A172 (cell line): ENCODE measurements around the gene RASD1. TPM values are rescaled to one million over a fixed set of nuclear protein-coding genes. Genes with fewer than 3 reads are reported as not detected.
A peak's percentile ranks its signal among the peaks of the same experiment; 100 is the strongest.
"Not testable (repeated sequence)": the region's sequence is repeated elsewhere in the genome, so short reads cannot be mapped to it uniquely, and the experiment has no call there.

Experiments used
- DNase-seq: peaks from one replicate; pipeline ENCODE4 v3.0.0-alpha.2; 2015; ENCODE audit warnings: low spot score
- total RNA-seq: library from RNA; depleted of rRNA; stranded (reverse); fragments of >200 nt; shearing (Covaris generic); gene quantifications from 2 replicates; pipeline ENCODE4 v1.2.3, GENCODE V29; 2014

Gene RASD1
- total RNA-seq, 1 experiment from 2014 or later = not detected

DNA sequence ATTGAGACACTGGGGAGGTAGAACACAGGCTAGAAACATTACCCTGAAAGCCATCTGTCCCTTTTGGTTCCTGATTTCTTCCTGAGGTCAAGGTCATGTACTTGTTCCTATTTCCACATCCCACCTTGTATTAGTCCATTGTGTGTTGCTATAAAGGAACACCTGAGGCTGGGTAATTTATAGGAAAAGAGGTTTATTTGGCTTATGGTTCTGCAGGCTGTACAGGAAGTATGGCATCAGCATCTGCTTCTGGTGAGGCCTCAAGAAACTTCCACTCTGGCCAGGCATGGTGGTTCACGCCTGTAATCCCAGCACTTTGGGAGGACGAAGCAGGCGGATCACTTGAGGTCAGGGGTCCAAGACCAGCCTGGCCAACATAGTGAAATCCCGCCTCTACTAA is 26.8 kb downstream of the RASD1 start:
- no peak for DNase-seq

DNA sequence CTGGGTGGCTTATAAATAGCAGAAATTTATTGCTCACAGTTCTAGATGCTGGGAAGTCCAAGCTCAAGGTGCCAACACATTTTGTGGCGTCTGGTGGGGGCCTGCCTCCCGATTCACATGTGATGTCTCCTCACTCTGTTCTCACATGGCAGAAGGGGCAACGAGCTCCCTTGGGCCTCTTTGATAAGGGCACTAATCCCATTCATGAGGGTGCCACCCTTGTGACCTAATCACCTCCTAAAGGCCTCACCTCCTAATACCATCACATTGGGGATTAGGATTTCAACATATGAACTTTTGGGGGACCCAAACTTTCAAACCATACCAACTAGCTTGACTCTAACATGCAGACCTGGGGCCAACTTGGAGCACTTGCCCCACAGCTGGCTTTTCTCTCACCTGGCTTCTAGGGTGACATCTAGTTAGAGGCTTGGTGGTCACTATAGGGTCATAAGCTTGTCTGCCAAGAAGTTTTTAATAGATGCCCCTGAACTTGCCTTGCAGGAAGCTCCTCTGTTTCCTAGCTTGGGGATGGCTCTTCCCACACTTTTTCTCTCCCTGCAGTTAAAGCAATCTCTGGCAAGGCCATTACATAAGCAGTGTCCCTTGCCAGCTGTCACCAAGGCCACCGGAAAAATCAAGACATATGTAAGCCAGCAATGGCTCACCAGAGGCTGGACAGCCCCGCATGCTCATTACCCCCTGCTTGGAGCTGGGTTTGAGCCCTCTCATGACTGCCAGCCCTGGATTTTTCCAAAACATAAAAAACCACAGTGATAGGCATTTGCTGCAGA is 27.8 kb downstream of the RASD1 start:
- DNase-seq = no peak

DNA sequence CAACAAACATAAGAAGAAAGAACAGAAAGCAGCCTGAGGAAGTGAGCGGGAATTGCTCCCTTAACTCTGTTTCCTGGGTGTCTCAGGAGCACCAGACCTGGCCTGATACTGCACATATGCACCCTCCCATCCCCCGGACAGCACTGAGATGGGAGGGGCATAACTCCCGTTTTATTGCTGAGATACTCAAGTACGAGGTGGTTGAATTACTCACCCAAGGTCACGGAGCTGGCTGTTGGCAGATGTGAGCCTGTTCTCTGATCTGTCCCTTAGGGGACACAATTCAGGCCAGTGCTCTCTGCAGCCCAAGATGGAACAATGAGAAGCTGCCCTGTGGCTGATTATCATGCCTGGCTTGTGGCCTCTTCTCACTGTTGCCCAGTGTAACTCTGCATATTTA is 28.5 kb downstream of the RASD1 start:
- DNase-seq = peak; percentile 28

- DNase-seq = no peak
Measured at GRCh38 chr17:17467016-17467415, 29.2 kb downstream of the RASD1 start.

GRCh38 chr17:17466511-17466910 is 29.7 kb downstream of the RASD1 start:
- no peak for DNase-seq

- not testable (repeated sequence) for DNase-seq
Measured at GRCh38 chr17:17465878-17466277, 30.3 kb downstream of the RASD1 start.

GRCh38 chr17:17463821-17464220 is 32.4 kb downstream of the RASD1 start:
- no peak for DNase-seq

DNA sequence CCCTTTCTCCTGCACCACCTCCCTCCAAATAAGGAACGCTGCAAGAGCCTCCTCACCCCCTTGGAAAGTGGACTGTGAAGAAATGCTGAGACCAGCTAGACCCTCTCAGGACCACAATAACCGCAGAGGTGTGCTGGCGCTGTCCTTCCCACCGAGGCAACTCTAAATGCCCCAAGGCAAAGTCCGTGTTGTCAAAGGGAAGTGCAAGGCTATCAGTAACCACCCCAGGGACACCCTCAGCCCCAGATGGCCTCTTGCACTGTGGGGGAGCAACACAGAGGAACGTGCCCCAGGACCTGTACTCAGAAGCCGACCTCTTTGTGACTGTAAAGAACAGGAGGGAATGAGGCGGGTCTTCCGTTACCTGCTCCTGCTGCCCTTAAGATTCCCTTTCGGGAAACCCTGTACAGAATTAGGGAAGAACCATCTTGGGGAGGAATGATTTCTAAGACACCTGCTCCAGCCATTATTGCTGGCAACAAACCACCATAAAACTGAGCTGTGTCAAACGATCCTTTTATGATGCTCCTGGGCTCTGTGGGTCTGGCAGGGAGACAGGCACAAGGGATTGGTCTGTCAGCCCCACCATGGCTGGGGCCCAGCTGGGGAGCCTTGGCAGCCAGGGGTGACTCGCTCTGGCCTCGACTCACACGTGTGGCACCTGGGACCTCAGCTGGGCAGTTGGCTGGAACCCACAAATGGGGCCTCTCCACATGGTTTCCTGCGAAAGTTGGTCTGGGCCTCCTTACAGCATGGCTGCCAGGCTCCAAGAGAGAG is 34.0 kb downstream of the RASD1 start:
- no peak for DNase-seq

GRCh38 chr17:17460038-17460437 is 36.2 kb downstream of the RASD1 start:
- DNase-seq = no peak

- DNase-seq = no peak
Measured at GRCh38 chr17:17457680-17458079, 38.5 kb downstream of the RASD1 start.

DNA sequence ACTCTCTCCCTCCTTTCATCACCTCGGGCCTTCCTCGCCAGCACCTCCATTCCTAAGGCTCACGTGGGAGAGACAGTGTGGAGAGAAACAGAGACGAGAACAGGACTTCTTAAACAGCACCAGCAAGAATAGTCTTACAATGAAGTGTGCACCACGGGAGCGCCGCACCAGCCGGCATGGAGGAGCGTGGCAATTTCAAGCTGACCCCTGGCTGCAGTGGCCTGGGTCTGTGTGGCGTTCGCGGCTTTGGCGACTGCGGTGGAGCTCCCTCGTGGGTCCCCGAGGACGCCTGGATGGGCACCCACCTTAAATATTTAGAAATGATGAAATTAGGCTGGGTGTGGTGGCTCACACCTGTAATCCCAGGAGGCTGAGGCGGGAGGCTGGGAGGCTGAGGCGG is 39.9 kb downstream of the RASD1 start:
- DNase-seq = no peak

GRCh38 chr17:17455173-17455572 is 41.0 kb downstream of the RASD1 start:
- DNase-seq = no peak

DNA sequence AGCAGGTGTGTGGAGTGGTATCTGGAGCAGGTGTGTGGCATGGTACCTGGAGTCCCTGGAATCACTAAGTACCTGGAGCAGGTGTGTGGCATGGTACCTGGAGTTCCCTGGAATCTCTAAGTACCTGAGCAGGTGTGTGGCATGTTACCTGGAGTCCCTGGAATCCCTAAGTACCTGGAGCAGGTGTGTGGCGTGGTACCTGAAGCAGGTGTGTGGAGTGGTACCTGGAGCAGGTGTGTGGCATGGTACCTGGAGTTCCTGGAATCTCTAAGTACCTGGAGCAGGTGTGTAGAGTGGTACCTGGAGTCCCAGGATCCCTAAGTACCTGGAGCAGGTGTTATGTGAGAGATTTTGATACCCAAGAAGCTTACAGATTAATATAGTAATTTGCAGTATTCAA is 41.5 kb downstream of the RASD1 start:
- DNase-seq = not testable (repeated sequence)

GRCh38 chr17:17454276-17454675 is 41.9 kb downstream of the RASD1 start:
- DNase-seq = no peak

- no peak for DNase-seq
Measured at GRCh38 chr17:17453088-17453487, 43.1 kb downstream of the RASD1 start.

GRCh38 chr17:17448723-17449122 is 47.5 kb downstream of the RASD1 start:
- DNase-seq = no peak

GRCh38 chr17:17448076-17448475 is 48.1 kb downstream of the RASD1 start:
- no peak for DNase-seq

GRCh38 chr17:17447264-17447663 is 48.9 kb downstream of the RASD1 start:
- no peak for DNase-seq

DNA sequence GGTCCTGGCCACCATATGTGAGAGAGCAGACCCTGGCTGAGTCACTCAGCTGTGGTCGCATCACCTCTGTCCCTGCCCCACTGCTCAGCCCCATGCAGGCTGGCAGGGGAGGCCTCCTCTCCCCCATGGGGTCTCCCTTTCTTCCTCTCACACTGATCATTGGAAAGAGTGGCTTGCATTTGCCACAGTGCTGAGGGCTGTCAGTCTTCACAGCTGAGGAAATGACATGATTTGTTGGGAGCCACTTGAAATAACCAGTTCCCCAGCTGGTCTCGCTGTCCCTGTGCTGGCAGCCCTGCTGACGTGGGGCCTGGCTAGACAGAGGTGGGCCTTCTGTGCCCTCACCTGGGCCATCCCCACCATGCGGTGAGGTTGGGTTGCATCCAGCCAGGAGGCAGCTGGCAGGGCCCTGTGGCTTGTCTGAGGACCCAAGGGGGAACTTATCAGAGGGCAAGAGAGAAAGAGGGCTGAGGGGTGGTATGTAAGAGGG is 49.5 kb downstream of the RASD1 start:
- no peak for DNase-seq

- peak; percentile 96 for DNase-seq
Measured at GRCh38 chr17:17445925-17446665, 50.1 kb downstream of the RASD1 start.

- no peak for DNase-seq
Measured at GRCh38 chr17:17445296-17445924, 50.8 kb downstream of the RASD1 start.
